DND-41 (cell line): ENCODE results near the gene CIT.

Experiments used
- ATAC-seq: fragments of 200-7000 bp; cut with Tn5 transposase; 3 replicates; pipeline ENCODE4 v1.9.1; 2021; ENCODE audit warnings: low read depth; ENCODE audit not compliant: insufficient read depth
- DNase-seq: peaks from one replicate; pipeline ENCODE4 v3.0.0-alpha.2; 2020
- H2AFZ ChIP-seq: 2 replicates; pipeline ENCODE4 v1.6.0; 2012; ENCODE audit warnings: low read depth, low read length
- H3K27ac ChIP-seq: 2 replicates; pipeline ENCODE4 v1.5.1; 2012; ENCODE audit warnings: low read length, inconsistent platforms
- H3K27me3 ChIP-seq: fragments of 200-600 bp; sonication (generic); 2 replicates; pipeline ENCODE4 v1.6.0; 2012; ENCODE audit warnings: low read length, mild to moderate bottlenecking, inconsistent platforms; ENCODE audit not compliant: insufficient read depth, poor library complexity
- H3K36me3 ChIP-seq: 2 replicates; pipeline ENCODE4 v1.5.1; 2012; ENCODE audit warnings: low read length, inconsistent platforms; ENCODE audit not compliant: insufficient read depth
- H3K4me1 ChIP-seq: 2 replicates; pipeline ENCODE4 v1.5.1; 2012; ENCODE audit warnings: mild to moderate bottlenecking, low read length; ENCODE audit not compliant: insufficient read depth
- H3K4me2 ChIP-seq: 2 replicates; pipeline ENCODE4 v1.6.0; 2012; ENCODE audit warnings: mild to moderate bottlenecking, moderate library complexity, low read length, inconsistent platforms; ENCODE audit not compliant: insufficient read depth
- H3K4me3 ChIP-seq, 2 experiments: fragments of 200-600 bp in 1 of 2; shearing (Covaris generic) in 1 of 2; 2 replicates each; pipeline ENCODE4 v1.5.1; 2012 to 2016; ENCODE audit warnings: inconsistent platforms in 2 of 2, low read length in 2 of 2, mild to moderate bottlenecking in 2 of 2, low read depth in 1 of 2, moderate library complexity in 1 of 2
- H3K79me2 ChIP-seq: 2 replicates; pipeline ENCODE4 v1.6.0; 2012; ENCODE audit warnings: low read length, inconsistent platforms; ENCODE audit not compliant: insufficient read depth
- H3K9ac ChIP-seq: 2 replicates; pipeline ENCODE4 v1.6.0; 2012; ENCODE audit warnings: low read depth, mild to moderate bottlenecking, inconsistent platforms, low read length, moderate library complexity
- H3K9me3 ChIP-seq: 2 replicates; pipeline ENCODE4 v1.5.1; 2012; ENCODE audit warnings: low read length, moderate library complexity, mild to moderate bottlenecking, inconsistent platforms; ENCODE audit not compliant: insufficient read depth, severe bottlenecking
- H4K20me1 ChIP-seq: 2 replicates; pipeline ENCODE4 v1.6.0; 2012; ENCODE audit warnings: low read length; ENCODE audit not compliant: insufficient read depth
- CTCF ChIP-seq: IDR thresholded peaks from 2 replicates; pipeline ENCODE4 v1.5.1; 2012; ENCODE audit warnings: borderline replicate concordance, low read length, moderate library complexity, mild to moderate bottlenecking; ENCODE audit not compliant: poor library complexity, severe bottlenecking; ENCODE audit errors: extremely low read depth
- EZH2 ChIP-seq: IDR thresholded peaks from 3 replicates; pipeline ENCODE4 v1.6.1; 2012; ENCODE audit warnings: borderline replicate concordance, low read depth, mild to moderate bottlenecking, moderate library complexity, low read length, inconsistent platforms; ENCODE audit not compliant: severe bottlenecking

The CIT gene

GRCh38 chr12:119883237-119883636 is 6.1 kb upstream of the CIT start:
- no peaks in the 10 kb centered on the region for H3K4me1 ChIP-seq
- H3K9me3 ChIP-seq, result no peaks in the 10 kb centered on the region
- no peak overlapping the region for H3K27ac ChIP-seq
- no peak overlapping the region for H3K9ac ChIP-seq
- H3K79me2 ChIP-seq, result no peaks in the 10 kb centered on the region
- TF ChIP-seq EZH2, result no peak
- TF ChIP-seq CTCF, result no peak
- DNase-seq, result no peak
- ATAC-seq, result no peak
- H3K4me3 ChIP-seq, result no peak overlapping the region
- H3K4me2 ChIP-seq, result no peak overlapping the region
- H3K36me3 ChIP-seq, result no peaks in the 10 kb centered on the region
- no peak overlapping the region for H2AFZ ChIP-seq
- H4K20me1 ChIP-seq, result no peaks in the 10 kb centered on the region
- peaks cover 5% of the 10 kb centered on the region for H3K27me3 ChIP-seq

GRCh38 chr12:119877639-119877948 is 474 bp upstream of the CIT start:
- peak overlapping the region; percentile 65 for H3K4me2 ChIP-seq

GRCh38 chr12:119870457-119870856 is 6.7 kb downstream of the CIT start:
- Histone ChIP-seq H4K20me1 (no peaks in the 10 kb centered on the region), H3K36me3 (peaks cover 90% of the 10 kb centered on the region), H3K4me1 (peaks cover 12% of the 10 kb centered on the region), H2AFZ (no peak overlapping the region), H3K79me2 (peaks cover 36% of the 10 kb centered on the region), H3K4me3 (no peak overlapping the region), H3K4me2 (no peak overlapping the region), H3K27me3 (no peaks in the 10 kb centered on the region), H3K9me3 (no peaks in the 10 kb centered on the region), H3K27ac (no peak overlapping the region), H3K9ac (no peak overlapping the region)
- ATAC-seq, result no peak
- TF ChIP-seq CTCF, result no peak
- no peak for TF ChIP-seq EZH2
- no peak for DNase-seq

More at GRCh38 chr12:119877639-119877948, 474 bp upstream of the CIT start:
- Histone ChIP-seq H3K9ac (peak overlapping the region; percentile 81), H3K27me3 (peaks cover 5% of the 10 kb centered on the region), H3K4me3 (peak overlapping the region; percentile 4 to 79; a peak in 3 of 4 replicates), H2AFZ (peak overlapping the region; percentile 74), H4K20me1 (no peaks in the 10 kb centered on the region), H3K27ac (peak overlapping the region; percentile 85), H3K4me1 (peaks cover 30% of the 10 kb centered on the region), H3K9me3 (no peaks in the 10 kb centered on the region), H3K79me2 (peaks cover 34% of the 10 kb centered on the region), H3K36me3 (peaks cover 33% of the 10 kb centered on the region)
- TF ChIP-seq EZH2 (no peak), CTCF (no peak)
- no peak for ATAC-seq
- no peak for DNase-seq

GRCh38 chr12:119869720-119870119 is 7.4 kb downstream of the CIT start:
- no peaks in the 10 kb centered on the region for H3K9me3 ChIP-seq
- H3K79me2 ChIP-seq, result peaks cover 32% of the 10 kb centered on the region
- H3K9ac ChIP-seq, result no peak overlapping the region
- ATAC-seq, result no peak
- H4K20me1 ChIP-seq, result no peaks in the 10 kb centered on the region
- no peaks in the 10 kb centered on the region for H3K27me3 ChIP-seq
- H3K4me2 ChIP-seq, result no peak overlapping the region
- H3K36me3 ChIP-seq, result peaks cover 90% of the 10 kb centered on the region
- no peak for DNase-seq
- TF ChIP-seq EZH2 (no peak), CTCF (no peak)
- no peak overlapping the region for H2AFZ ChIP-seq
- no peak overlapping the region for H3K4me3 ChIP-seq
- H3K27ac ChIP-seq, result no peak overlapping the region
- H3K4me1 ChIP-seq, result 0 out of 2 replicates have a peak, but pooled peaks cover 4% of the 10 kb centered on the region
